RWPE2 (cell line): ENCODE measurements around the gene CALML3.

Experiments used
- ATAC-seq: fragments of 200-7000 bp; cut with Tn5 transposase; 3 replicates; pipeline ENCODE4 v1.9.1; 2021; ENCODE audit warnings: low read depth
- DNase-seq: peaks from one replicate; pipeline ENCODE4 v3.0.0-alpha.2; 2020; ENCODE audit warnings: low spot score
- H3K27ac ChIP-seq: fragments of 450-650 bp; 2 replicates; pipeline ENCODE4 v1.5.1; 2017; ENCODE audit warnings: mild to moderate bottlenecking; ENCODE audit not compliant: poor library complexity, severe bottlenecking
- H3K27me3 ChIP-seq: fragments of 250-450 bp; sonication (Bioruptor Pico); 2 replicates; pipeline ENCODE4 v1.5.1; 2021; ENCODE audit warnings: mild to moderate bottlenecking, moderate library complexity; ENCODE audit not compliant: insufficient read depth, poor library complexity, severe bottlenecking
- H3K36me3 ChIP-seq: fragments of 250-450 bp; sonication (Bioruptor Pico); 2 replicates; pipeline ENCODE4 v1.5.1; 2020; ENCODE audit warnings: low read depth, mild to moderate bottlenecking, moderate library complexity
- H3K4me1 ChIP-seq: fragments of 250-450 bp; sonication (Bioruptor Pico); 2 replicates; pipeline ENCODE4 v1.5.1; 2021; ENCODE audit warnings: mild to moderate bottlenecking, moderate library complexity; ENCODE audit not compliant: insufficient read depth, poor library complexity, severe bottlenecking
- H3K4me3 ChIP-seq: fragments of 250-450 bp; sonication (Bioruptor Pico); 2 replicates; pipeline ENCODE4 v1.5.1; 2021; ENCODE audit warnings: mild to moderate bottlenecking, moderate library complexity; ENCODE audit not compliant: severe bottlenecking
- H3K9me3 ChIP-seq: fragments of 250-450 bp; sonication (Bioruptor Pico); 2 replicates; pipeline ENCODE4 v1.5.1; 2021; ENCODE audit warnings: mild to moderate bottlenecking, moderate library complexity; ENCODE audit not compliant: severe bottlenecking
- TF ChIP-seq, protein P1 (sequence below): fragments of 450-650 bp; IDR thresholded peaks from one replicate; pipeline ENCODE4 v1.5.1; 2017; ENCODE audit warnings: mild to moderate bottlenecking, moderate library complexity; ENCODE audit not compliant: poor library complexity, severe bottlenecking

The CALML3 gene

DNA sequence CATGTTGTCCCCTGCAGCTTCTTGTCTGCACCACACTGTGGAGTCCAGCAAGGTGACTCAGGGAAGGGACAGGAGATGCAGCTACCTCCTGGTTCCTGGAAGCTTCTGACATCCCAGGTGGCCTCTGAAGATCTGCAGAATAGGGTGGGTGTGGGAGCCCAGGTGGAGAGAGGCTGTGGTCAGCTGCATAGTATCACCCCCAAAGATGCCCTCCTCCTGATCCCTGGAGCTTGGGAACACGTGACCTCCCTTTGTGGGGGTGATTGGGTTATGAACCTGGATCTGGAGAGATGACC lies 25.4 kb downstream of the CALML3 start:
- DNase-seq (no peak), ATAC-seq (no peak)
- peak overlapping the region; percentile 99 for H3K27ac ChIP-seq
- peaks cover 74% of the 10 kb centered on the region for H3K4me1 ChIP-seq
- H3K4me3 ChIP-seq, result no peak overlapping the region
- H3K36me3 ChIP-seq, result no peaks in the 10 kb centered on the region
- H3K9me3 ChIP-seq, result no peaks in the 10 kb centered on the region
- TF ChIP-seq, protein P1, sequence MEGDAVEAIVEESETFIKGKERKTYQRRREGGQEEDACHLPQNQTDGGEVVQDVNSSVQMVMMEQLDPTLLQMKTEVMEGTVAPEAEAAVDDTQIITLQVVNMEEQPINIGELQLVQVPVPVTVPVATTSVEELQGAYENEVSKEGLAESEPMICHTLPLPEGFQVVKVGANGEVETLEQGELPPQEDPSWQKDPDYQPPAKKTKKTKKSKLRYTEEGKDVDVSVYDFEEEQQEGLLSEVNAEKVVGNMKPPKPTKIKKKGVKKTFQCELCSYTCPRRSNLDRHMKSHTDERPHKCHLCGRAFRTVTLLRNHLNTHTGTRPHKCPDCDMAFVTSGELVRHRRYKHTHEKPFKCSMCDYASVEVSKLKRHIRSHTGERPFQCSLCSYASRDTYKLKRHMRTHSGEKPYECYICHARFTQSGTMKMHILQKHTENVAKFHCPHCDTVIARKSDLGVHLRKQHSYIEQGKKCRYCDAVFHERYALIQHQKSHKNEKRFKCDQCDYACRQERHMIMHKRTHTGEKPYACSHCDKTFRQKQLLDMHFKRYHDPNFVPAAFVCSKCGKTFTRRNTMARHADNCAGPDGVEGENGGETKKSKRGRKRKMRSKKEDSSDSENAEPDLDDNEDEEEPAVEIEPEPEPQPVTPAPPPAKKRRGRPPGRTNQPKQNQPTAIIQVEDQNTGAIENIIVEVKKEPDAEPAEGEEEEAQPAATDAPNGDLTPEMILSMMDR, result no peak
- H3K27me3 ChIP-seq, result no peaks in the 10 kb centered on the region

DNA sequence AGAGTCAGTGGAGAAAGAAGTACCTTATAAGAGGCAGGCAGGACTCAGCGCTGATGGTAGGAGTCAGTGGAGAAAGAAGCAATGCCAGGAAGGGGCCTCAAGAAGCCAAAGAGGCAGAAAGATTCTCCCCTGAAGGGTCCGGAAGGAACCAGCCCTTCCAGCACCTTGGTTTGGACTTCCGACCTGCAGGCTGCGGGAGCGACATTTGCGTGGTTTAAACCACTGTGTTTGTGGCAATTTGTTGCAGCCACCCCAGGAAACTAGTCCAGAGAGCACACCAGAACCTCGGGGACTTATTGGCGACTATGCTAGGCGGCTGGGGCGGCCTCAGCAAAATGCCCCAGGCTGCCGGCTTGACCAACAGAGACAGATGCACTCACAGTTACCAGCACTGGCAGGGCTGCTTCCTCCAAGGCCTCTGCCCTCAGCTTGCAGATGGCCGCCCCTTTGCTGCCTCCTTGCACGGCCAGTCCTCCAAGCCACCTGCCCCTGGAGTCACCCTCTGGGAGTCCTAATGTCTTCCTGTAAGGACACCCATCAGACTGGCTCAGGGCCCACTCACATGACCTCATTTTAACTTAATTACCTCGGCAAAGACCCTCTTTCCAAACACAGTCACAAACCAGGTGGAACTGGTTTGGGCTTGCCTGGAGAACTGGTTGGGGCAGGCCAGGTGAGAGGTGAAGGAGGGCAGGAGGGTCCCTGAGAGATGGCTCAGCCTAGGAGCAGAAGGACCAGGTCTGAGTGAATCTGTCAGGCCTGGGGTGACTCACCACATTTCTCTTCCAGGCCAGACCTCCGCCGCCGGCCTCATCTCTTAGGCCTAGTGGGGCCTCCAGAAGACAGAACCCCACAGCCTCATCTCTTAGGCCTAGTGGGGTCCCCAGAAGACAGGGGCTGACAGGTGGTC lies 26.1 kb downstream of the CALML3 start:
- peak; percentile 45 for ATAC-seq
- no peaks in the 10 kb centered on the region for H3K27me3 ChIP-seq
- TF ChIP-seq, protein P1, result no peak
- no peaks in the 10 kb centered on the region for H3K36me3 ChIP-seq
- H3K4me3 ChIP-seq, result no peak overlapping the region
- H3K4me1 ChIP-seq, result peaks cover 67% of the 10 kb centered on the region
- DNase-seq, result no peak
- no peaks in the 10 kb centered on the region for H3K9me3 ChIP-seq
- H3K27ac ChIP-seq, result peak overlapping the region; percentile 99

DNA sequence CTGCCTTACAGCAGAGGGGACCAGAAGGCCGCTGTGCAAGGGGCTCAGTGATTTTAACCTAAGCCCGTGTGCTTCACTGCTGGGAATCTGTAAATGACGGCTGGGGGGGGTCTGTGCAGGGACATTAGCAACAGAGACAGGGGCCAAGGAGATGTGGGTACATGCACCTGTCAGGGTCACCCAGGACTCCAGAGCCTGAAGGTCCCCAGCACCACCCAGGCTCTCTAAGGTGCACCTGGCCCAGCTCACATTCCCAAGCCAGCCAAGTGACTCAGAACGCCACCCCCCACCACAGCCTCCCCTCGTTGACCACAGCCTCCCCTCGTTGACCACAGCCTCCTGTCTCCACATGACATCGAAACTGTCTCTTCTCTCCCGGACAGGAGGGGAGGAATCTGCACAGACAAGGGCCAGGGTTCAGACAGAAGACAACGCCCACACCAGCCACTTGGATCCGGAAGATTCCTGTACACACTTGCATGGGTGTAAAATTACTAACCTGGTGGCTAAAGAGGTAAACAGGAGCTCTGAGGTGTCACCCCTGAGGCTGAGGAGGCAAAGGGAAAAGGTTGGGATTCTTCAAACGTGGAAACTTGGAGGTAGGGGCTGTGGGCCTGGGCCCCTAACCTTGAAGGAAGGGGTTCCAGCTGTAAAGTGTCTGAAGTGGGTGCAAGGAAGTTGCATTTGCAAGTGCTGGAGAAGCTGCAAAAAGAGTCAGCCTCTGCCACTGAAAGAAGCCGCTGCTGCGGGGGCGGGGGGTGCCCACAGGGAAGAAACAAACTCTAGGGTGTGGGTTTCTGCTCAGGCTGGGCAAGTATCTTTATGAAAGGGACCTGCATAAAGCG lies 27.0 kb downstream of the CALML3 start:
- peak; percentile 46 for ATAC-seq
- Histone ChIP-seq H3K4me1 (peaks cover 59% of the 10 kb centered on the region), H3K4me3 (no peak overlapping the region), H3K36me3 (no peaks in the 10 kb centered on the region), H3K9me3 (no peaks in the 10 kb centered on the region), H3K27ac (peak overlapping the region; percentile 99), H3K27me3 (no peaks in the 10 kb centered on the region)
- DNase-seq, result peak; percentile 79
- TF ChIP-seq, protein P1, result no peak

DNA sequence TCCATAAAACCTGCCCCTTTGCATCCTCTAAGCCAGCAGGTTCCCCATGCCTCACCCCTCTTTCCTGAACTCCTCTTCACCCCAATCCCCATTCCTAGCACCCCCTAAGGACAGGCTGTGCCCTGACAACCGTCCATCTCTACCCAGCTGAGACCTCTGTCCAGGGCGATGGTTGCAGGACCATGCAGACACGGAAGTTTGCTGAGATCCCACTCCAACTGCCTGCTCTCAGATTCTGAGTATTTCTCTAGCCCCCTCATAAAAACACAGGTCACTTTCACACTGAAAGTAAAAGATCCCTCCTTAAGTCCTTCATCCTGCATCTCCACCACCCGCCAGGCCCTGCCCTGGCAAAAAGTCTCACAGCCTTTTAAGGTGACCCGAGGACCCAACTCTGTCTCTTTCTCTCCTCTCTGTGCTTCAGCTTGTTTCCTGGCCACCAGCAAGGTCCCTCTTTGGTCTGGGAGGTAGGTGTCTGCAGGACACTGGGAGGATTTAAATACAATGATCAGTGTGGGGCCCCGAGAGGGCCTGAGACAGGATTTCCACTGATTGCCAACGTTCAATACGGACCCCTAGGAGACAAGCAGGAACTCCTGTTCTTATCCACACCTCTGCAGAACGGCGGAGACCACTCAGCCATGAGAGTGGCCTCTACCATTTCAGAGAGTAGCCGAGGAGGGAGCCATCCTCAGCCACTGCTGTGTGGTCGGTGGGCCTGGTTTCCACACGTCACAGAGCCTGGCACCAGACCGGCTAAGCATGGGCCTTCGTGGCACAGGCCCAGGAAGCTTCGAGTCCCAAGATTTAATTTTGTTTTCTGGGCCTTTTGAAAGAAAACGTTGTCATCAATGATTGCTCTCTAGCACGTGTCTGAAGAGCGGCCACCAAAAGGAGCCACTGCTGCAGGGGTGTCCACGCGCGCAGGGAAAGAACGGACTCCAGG lies 27.9 kb downstream of the CALML3 start:
- peaks cover 50% of the 10 kb centered on the region for H3K4me1 ChIP-seq
- no peaks in the 10 kb centered on the region for H3K36me3 ChIP-seq
- peak overlapping the region; percentile 99 for H3K27ac ChIP-seq
- TF ChIP-seq, protein P1, result no peak
- peak; percentile 34 for DNase-seq
- H3K4me3 ChIP-seq, result no peak overlapping the region
- no peaks in the 10 kb centered on the region for H3K27me3 ChIP-seq
- ATAC-seq, result no peak
- H3K9me3 ChIP-seq, result no peaks in the 10 kb centered on the region
